ENCODE results near the gene UQCRHL. TPM values are rescaled to one million over a fixed set of nuclear protein-coding genes. Genes with fewer than 3 reads are reported as not detected.

Gene UQCRHL
- total RNA-seq, 1 donor from 2014 or later: 2.4 TPM

GRCh38 chr1:15788624-15789301 lies 18.7 kb downstream of the UQCRHL start:
- Mint-ChIP-seq H3K36me3 (ENCODE audit: low read depth, unreplicated experiment) (peaks cover 14% of the 10 kb centered on the region), H3K9me3 (ENCODE audit: unreplicated experiment) (no peaks in the 10 kb centered on the region), H3K4me1 (ENCODE audit: unreplicated experiment) (no peaks in the 10 kb centered on the region), H3K27me3 (ENCODE audit: unreplicated experiment) (peaks cover 3% of the 10 kb centered on the region), H3K27ac (ENCODE audit: unreplicated experiment) (no peak overlapping the region), H3K4me3 (ENCODE audit: unreplicated experiment) (no peak overlapping the region)
- no peak for TF ChIP-seq CTCF (IDR thresholded peaks at IDR 0.05; ENCODE audit: unreplicated experiment)
- DNase-seq (ENCODE audit: low spot score): no peak

GRCh38 chr1:15786581-15786980 lies 20.9 kb downstream of the UQCRHL start:
- no peak for TF ChIP-seq CTCF (IDR thresholded peaks at IDR 0.05; ENCODE audit: unreplicated experiment)
- H3K27me3 Mint-ChIP-seq (ENCODE audit: unreplicated experiment): peaks cover 2% of the 10 kb centered on the region
- H3K36me3 Mint-ChIP-seq (ENCODE audit: low read depth, unreplicated experiment): peaks cover 14% of the 10 kb centered on the region
- H3K4me3 Mint-ChIP-seq (ENCODE audit: unreplicated experiment): peak overlapping the region; percentile 67
- no peak overlapping the region for H3K27ac Mint-ChIP-seq (ENCODE audit: unreplicated experiment)
- no peak for DNase-seq (ENCODE audit: low spot score)
- no peaks in the 10 kb centered on the region for H3K4me1 Mint-ChIP-seq (ENCODE audit: unreplicated experiment)
- no peaks in the 10 kb centered on the region for H3K9me3 Mint-ChIP-seq (ENCODE audit: unreplicated experiment)

GRCh38 chr1:15785683-15786082 lies 21.8 kb downstream of the UQCRHL start:
- Mint-ChIP-seq H3K27ac (ENCODE audit: unreplicated experiment) (no peak overlapping the region), H3K36me3 (ENCODE audit: low read depth, unreplicated experiment) (peaks cover 18% of the 10 kb centered on the region), H3K27me3 (ENCODE audit: unreplicated experiment) (peaks cover 2% of the 10 kb centered on the region), H3K4me1 (ENCODE audit: unreplicated experiment) (no peaks in the 10 kb centered on the region), H3K9me3 (ENCODE audit: unreplicated experiment) (no peaks in the 10 kb centered on the region), H3K4me3 (ENCODE audit: unreplicated experiment) (no peak overlapping the region)
- DNase-seq (ENCODE audit: low spot score): no peak
- no peak for TF ChIP-seq CTCF (IDR thresholded peaks at IDR 0.05; ENCODE audit: unreplicated experiment)

DNA sequence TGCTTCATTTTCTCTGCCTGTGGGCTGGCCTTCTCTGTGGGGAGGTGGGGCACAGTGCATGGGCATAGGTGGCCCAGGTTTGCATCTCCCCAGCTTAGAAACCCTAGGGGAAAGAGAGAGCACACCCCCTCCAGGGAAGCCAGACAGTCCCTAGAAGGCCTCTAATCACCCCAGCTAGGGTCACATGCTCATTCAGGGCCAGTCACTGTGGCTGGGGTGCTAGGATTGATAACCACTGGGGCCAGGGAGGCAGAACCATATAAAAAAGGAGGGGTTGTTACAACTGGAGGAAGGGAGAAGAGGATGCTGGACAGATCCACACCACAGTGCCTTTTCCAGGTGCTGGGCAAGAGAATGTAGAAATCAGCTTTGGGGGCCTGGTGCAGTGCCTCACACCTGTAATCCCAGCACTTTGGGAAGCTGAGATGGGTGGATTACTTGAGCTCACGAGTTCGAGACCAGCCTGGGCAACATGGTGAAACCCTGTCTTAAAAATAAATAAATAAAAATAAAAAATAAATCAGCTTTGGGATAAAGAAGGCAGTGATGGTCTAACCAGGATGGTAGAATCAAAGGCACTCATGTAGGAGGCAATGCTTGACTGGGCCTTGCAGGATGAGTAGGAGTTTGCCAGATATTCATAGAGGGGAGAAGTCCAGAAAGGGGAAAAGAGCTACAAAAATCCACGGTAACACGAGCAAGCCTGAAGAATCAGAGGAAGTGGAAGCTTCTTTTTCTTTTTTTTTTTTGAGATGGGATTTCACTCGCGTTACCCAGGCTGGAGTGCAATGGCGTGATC lies 29.3 kb downstream of the UQCRHL start:
- peak overlapping the region; percentile 52 for H3K27ac Mint-ChIP-seq (ENCODE audit: unreplicated experiment)
- H3K4me1 Mint-ChIP-seq (ENCODE audit: unreplicated experiment): peaks cover 18% of the 10 kb centered on the region
- peaks cover 3% of the 10 kb centered on the region for H3K27me3 Mint-ChIP-seq (ENCODE audit: unreplicated experiment)
- H3K4me3 Mint-ChIP-seq (ENCODE audit: unreplicated experiment): no peak overlapping the region
- no peak for DNase-seq (ENCODE audit: low spot score)
- peaks cover 42% of the 10 kb centered on the region for H3K36me3 Mint-ChIP-seq (ENCODE audit: low read depth, unreplicated experiment)
- no peak for TF ChIP-seq CTCF (IDR thresholded peaks at IDR 0.05; ENCODE audit: unreplicated experiment)
- H3K9me3 Mint-ChIP-seq (ENCODE audit: unreplicated experiment): no peaks in the 10 kb centered on the region

- TF ChIP-seq CTCF (IDR thresholded peaks at IDR 0.05; ENCODE audit: unreplicated experiment): no peak
- DNase-seq (ENCODE audit: low spot score): no peak
- H3K4me3 Mint-ChIP-seq (ENCODE audit: unreplicated experiment): no peak overlapping the region
- no peaks in the 10 kb centered on the region for H3K9me3 Mint-ChIP-seq (ENCODE audit: unreplicated experiment)
- peaks cover 18% of the 10 kb centered on the region for H3K4me1 Mint-ChIP-seq (ENCODE audit: unreplicated experiment)
- no peak overlapping the region for H3K27ac Mint-ChIP-seq (ENCODE audit: unreplicated experiment)
- peaks cover 51% of the 10 kb centered on the region for H3K36me3 Mint-ChIP-seq (ENCODE audit: low read depth, unreplicated experiment)
- peaks cover 5% of the 10 kb centered on the region for H3K27me3 Mint-ChIP-seq (ENCODE audit: unreplicated experiment)
These were observed 31.7 kb downstream of the UQCRHL start for GRCh38 chr1:15775706-15776105.

Measured in endothelial cell (in vitro differentiated cells).